ENCODE measurements around the gene AKT3.
A peak's percentile ranks its signal among the peaks of the same experiment; 100 is the strongest.

AKT3 gene

DNA sequence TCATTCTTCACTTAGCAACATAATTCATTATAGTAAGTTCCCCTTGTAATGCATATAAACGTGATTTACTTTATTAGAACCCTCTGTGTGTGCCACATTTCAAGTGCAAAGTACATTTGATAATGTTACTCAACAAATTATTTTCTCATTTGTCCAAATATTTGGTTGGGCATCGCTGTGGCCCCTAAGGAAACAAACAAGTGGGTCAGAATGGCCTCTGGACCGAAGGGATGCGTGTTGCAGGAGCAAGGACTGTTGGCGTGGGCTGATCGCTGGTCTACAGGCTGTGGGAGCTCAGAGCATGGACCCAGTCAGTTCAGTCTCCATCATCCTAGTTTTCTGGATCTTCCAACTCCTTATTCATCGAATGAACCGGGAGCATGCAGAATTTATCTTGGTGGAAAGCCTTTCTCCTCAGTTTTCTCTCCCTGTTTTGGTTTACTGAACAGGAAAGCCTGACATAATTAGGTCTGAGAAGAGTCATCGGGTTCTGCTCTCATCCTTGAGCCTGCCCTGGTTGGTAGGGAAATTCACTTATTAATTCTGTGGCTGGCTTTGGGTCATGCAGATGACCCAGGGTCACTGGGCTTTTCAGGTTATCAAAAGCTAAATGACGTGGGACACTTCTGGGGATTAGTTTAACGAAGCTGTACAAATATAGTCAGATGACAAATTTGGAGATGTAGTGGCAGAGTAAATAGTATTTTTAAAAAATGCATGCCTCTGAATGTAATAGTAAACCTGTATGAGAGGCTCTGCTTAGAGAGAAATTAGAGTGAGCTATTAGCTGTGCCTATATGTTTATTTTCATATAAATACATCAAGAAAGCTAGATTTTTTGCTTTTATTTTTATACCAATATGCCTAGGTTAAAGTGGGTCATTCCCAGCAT lies 394.0 kb downstream of the AKT3 start:
- no peak overlapping the region for H3K9ac ChIP-seq (ENCODE audit: low read depth, low read length, poor library complexity)
- H4K8ac ChIP-seq (ENCODE audit: low read depth, low read length), result no peak overlapping the region
- H3K14ac ChIP-seq (ENCODE audit: low read length), result no peak overlapping the region
- H3K18ac ChIP-seq (ENCODE audit: low read length), result no peak overlapping the region
- no peak overlapping the region for H2AFZ ChIP-seq (ENCODE audit: low read length)
- no peak overlapping the region for H3K4me2 ChIP-seq (ENCODE audit: insufficient read depth, low read length, poor library complexity, severe bottlenecking)
- no peaks in the 10 kb centered on the region for H3K27me3 ChIP-seq (ENCODE audit: control insufficient read depth in 3 of 3, insufficient read depth in 3 of 3, low read depth in 1 of 3, low read length in 3 of 3)
- no peak overlapping the region for H2AK5ac ChIP-seq (ENCODE audit: low read depth, low read length)
- peaks cover 5 to 6% of the 10 kb centered on the region in 2 donors for H3K4me1 ChIP-seq (ENCODE audit: control insufficient read depth in 2 of 2, insufficient read depth in 1 of 2, low read depth in 1 of 2, low read length in 2 of 2)
- H2BK120ac ChIP-seq (ENCODE audit: low read depth, low read length), result no peak overlapping the region
- no peak overlapping the region for H4K91ac ChIP-seq (ENCODE audit: low read depth, low read length, poor library complexity)
- H2BK15ac ChIP-seq (ENCODE audit: low read length), result no peak overlapping the region
- H3K79me1 ChIP-seq (ENCODE audit: low read depth, low read length), result no peaks in the 10 kb centered on the region
- no peak overlapping the region for H2BK12ac ChIP-seq (ENCODE audit: low read length)
- DNase-seq (ENCODE audit: low spot score), result no peak
- no peak overlapping the region for H2BK5ac ChIP-seq (ENCODE audit: low read length)
- H3K4me3 ChIP-seq (ENCODE audit: low read length in 2 of 2), result no peak overlapping the region
- H3K27ac ChIP-seq (replicated peaks; ENCODE audit: low read length), result peak overlapping the region; percentile 62
- H3K9me3 ChIP-seq (replicated peaks in 1 of 2; ENCODE audit: control insufficient read depth in 2 of 2, insufficient read depth in 1 of 2, low read depth in 1 of 2, low read length in 2 of 2), result no peaks in the 10 kb centered on the region
- no peak overlapping the region for H3K23ac ChIP-seq (ENCODE audit: low read depth, low read length, poor library complexity)
- no peaks in the 10 kb centered on the region for H3K36me3 ChIP-seq (replicated peaks in 1 of 2; ENCODE audit: control insufficient read depth in 2 of 2, insufficient read depth in 2 of 2, low read length in 2 of 2)
- no CpG with 5 or more reads among the region's 11 CpGs for WGBS, 2 donors (ENCODE audit: extremely low coverage in 2 of 2, insufficient read length in 2 of 2, insufficient replicate concordance in 1 of 2)
- H3K4ac ChIP-seq (ENCODE audit: low read length), result no peak overlapping the region

DNA sequence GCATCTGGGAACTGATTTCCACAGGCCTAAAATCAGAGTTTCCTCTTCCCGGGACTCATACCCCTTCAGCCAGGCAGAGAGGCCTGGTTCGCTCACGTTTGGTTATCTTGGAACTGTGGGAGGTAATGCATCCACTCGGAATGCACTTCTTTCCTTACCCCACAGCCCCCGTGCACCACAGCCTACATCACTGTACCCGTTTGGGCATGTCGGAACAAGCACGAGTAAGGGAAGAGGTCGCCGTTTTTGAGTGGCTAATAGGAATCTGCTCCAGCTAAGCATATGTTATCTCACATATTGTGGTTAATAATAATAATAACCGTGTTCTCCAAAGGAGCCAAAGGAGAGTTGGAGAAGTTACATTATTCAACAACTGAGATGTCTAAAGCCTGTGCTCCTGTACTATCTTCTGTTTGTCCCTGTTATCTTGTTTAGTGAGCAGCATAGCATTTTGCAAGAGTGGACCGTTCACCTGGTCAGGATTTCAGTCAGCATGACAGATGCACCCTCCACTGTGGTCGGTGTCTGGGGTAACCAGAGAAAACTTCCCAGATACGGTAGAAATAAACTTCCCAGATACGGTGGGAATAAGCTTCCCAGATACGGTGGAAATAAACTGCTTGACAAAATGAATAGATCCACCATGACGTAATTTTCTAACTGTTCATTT lies 395.6 kb downstream of the AKT3 start:
- H3K79me1 ChIP-seq (ENCODE audit: low read depth, low read length), result no peaks in the 10 kb centered on the region
- no peak overlapping the region for H4K91ac ChIP-seq (ENCODE audit: low read depth, low read length, poor library complexity)
- no peak overlapping the region for H2BK12ac ChIP-seq (ENCODE audit: low read length)
- H2BK5ac ChIP-seq (ENCODE audit: low read length), result no peak overlapping the region
- no peak overlapping the region for H3K4me2 ChIP-seq (ENCODE audit: insufficient read depth, low read length, poor library complexity, severe bottlenecking)
- H2AFZ ChIP-seq (ENCODE audit: low read length), result no peak overlapping the region
- H3K18ac ChIP-seq (ENCODE audit: low read length), result peak overlapping the region; percentile 12
- H2BK15ac ChIP-seq (ENCODE audit: low read length), result no peak overlapping the region
- H3K27ac ChIP-seq (replicated peaks; ENCODE audit: low read length), result no peak overlapping the region
- no peaks in the 10 kb centered on the region for H3K36me3 ChIP-seq (replicated peaks in 1 of 2; ENCODE audit: control insufficient read depth in 2 of 2, insufficient read depth in 2 of 2, low read length in 2 of 2)
- no peak overlapping the region for H2BK120ac ChIP-seq (ENCODE audit: low read depth, low read length)
- no peak overlapping the region for H3K23ac ChIP-seq (ENCODE audit: low read depth, low read length, poor library complexity)
- H3K4ac ChIP-seq (ENCODE audit: low read length), result no peak overlapping the region
- no peak overlapping the region for H2AK5ac ChIP-seq (ENCODE audit: low read depth, low read length)
- peaks cover 5 to 6% of the 10 kb centered on the region in 2 donors for H3K4me1 ChIP-seq (ENCODE audit: control insufficient read depth in 2 of 2, insufficient read depth in 1 of 2, low read depth in 1 of 2, low read length in 2 of 2)
- H3K9me3 ChIP-seq (replicated peaks in 1 of 2; ENCODE audit: control insufficient read depth in 2 of 2, insufficient read depth in 1 of 2, low read depth in 1 of 2, low read length in 2 of 2), result no peaks in the 10 kb centered on the region
- no peak for DNase-seq (ENCODE audit: low spot score)
- no peak overlapping the region for H3K4me3 ChIP-seq (ENCODE audit: low read length in 2 of 2)
- no peaks in the 10 kb centered on the region for H3K27me3 ChIP-seq (ENCODE audit: control insufficient read depth in 3 of 3, insufficient read depth in 3 of 3, low read depth in 1 of 3, low read length in 3 of 3)
- no peak overlapping the region for H4K8ac ChIP-seq (ENCODE audit: low read depth, low read length)
- no peak overlapping the region for H3K9ac ChIP-seq (ENCODE audit: low read depth, low read length, poor library complexity)
- WGBS, 2 donors (ENCODE audit: extremely low coverage in 2 of 2, insufficient read length in 2 of 2, insufficient replicate concordance in 1 of 2), result no CpG with 5 or more reads among the region's 17 CpGs
- H3K14ac ChIP-seq (ENCODE audit: low read length), result no peak overlapping the region

DNA sequence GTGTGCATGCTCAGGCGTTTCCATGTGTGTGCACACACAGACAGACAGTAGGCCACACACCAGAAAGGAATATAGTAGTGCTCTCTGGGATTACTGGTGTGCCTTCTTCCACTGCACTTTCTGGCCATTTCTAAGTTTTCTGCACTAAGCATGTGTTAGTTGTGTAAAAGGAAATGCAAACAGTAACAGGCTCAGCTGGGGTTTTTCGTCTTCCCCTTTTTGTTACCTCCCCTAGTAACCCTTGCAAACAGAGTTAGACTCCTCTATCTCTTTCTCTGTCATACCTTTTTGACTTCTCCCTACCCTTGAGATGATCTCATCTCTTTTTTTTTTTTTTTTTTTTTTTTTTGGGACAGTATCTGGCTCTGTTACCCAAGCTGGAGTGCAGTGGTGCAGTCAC lies 398.0 kb downstream of the AKT3 start:
- DNase-seq (ENCODE audit: low spot score), result no peak
- no CpG with 5 or more reads among the region's 2 CpGs for WGBS, 2 donors (ENCODE audit: extremely low coverage in 2 of 2, insufficient read length in 2 of 2, insufficient replicate concordance in 1 of 2)
- Histone ChIP-seq H3K4me1 (ENCODE audit: control insufficient read depth in 2 of 2, insufficient read depth in 1 of 2, low read depth in 1 of 2, low read length in 2 of 2) (peaks cover 8 to 9% of the 10 kb centered on the region in 2 donors), H4K91ac (ENCODE audit: low read depth, low read length, poor library complexity) (no peak overlapping the region), H3K23ac (ENCODE audit: low read depth, low read length, poor library complexity) (no peak overlapping the region), H3K4me3 (ENCODE audit: low read length in 2 of 2) (no peak overlapping the region), H3K18ac (ENCODE audit: low read length) (no peak overlapping the region), H3K4me2 (ENCODE audit: insufficient read depth, low read length, poor library complexity, severe bottlenecking) (no peak overlapping the region), H4K8ac (ENCODE audit: low read depth, low read length) (no peak overlapping the region), H2BK15ac (ENCODE audit: low read length) (no peak overlapping the region), H2BK5ac (ENCODE audit: low read length) (no peak overlapping the region), H3K9me3 (replicated peaks in 1 of 2; ENCODE audit: control insufficient read depth in 2 of 2, insufficient read depth in 1 of 2, low read depth in 1 of 2, low read length in 2 of 2) (no peaks in the 10 kb centered on the region), H3K36me3 (replicated peaks in 1 of 2; ENCODE audit: control insufficient read depth in 2 of 2, insufficient read depth in 2 of 2, low read length in 2 of 2) (no peaks in the 10 kb centered on the region), H2BK12ac (ENCODE audit: low read length) (no peak overlapping the region), H3K79me1 (ENCODE audit: low read depth, low read length) (no peaks in the 10 kb centered on the region), H3K14ac (ENCODE audit: low read length) (no peak overlapping the region), H2AK5ac (ENCODE audit: low read depth, low read length) (no peak overlapping the region), H3K9ac (ENCODE audit: low read depth, low read length, poor library complexity) (no peak overlapping the region), H3K27ac (replicated peaks; ENCODE audit: low read length) (no peak overlapping the region), H3K4ac (ENCODE audit: low read length) (no peak overlapping the region), H2BK120ac (ENCODE audit: low read depth, low read length) (no peak overlapping the region), H3K27me3 (ENCODE audit: control insufficient read depth in 3 of 3, insufficient read depth in 3 of 3, low read depth in 1 of 3, low read length in 3 of 3) (no peaks in the 10 kb centered on the region), H2AFZ (ENCODE audit: low read length) (no peak overlapping the region)

DNA sequence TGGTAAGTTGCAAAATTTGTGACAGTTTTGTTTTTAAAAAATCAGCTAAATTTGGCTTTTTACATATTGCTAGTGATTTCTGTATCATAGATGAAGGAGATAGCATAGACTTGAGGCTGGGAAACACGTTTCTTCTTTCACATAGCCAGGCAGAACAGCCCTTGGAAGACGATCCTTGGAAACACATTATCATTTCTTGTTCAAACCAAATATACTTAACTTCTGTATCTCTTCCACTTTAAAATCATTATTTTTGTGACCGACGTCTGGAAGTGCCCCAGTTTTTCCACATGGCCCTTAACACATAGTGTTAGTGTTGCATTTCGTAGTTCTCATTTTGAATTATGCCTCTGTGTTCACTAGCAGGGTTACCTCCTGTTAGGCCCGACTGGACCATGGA lies 400.7 kb downstream of the AKT3 start:
- Histone ChIP-seq H3K4ac (ENCODE audit: low read length) (no peak overlapping the region), H3K4me2 (ENCODE audit: insufficient read depth, low read length, poor library complexity, severe bottlenecking) (no peak overlapping the region), H2AFZ (ENCODE audit: low read length) (no peak overlapping the region), H3K9me3 (replicated peaks in 1 of 2; ENCODE audit: control insufficient read depth in 2 of 2, insufficient read depth in 1 of 2, low read depth in 1 of 2, low read length in 2 of 2) (peaks cover 0 to 3% of the 10 kb centered on the region in 2 donors), H3K14ac (ENCODE audit: low read length) (peak overlapping the region; percentile 58), H3K36me3 (replicated peaks in 1 of 2; ENCODE audit: control insufficient read depth in 2 of 2, insufficient read depth in 2 of 2, low read length in 2 of 2) (no peaks in the 10 kb centered on the region), H4K8ac (ENCODE audit: low read depth, low read length) (no peak overlapping the region), H2BK5ac (ENCODE audit: low read length) (no peak overlapping the region), H2BK120ac (ENCODE audit: low read depth, low read length) (no peak overlapping the region), H3K27ac (replicated peaks; ENCODE audit: low read length) (no peak overlapping the region), H2BK12ac (ENCODE audit: low read length) (no peak overlapping the region), H3K4me3 (ENCODE audit: low read length in 2 of 2) (no peak overlapping the region), H3K18ac (ENCODE audit: low read length) (no peak overlapping the region), H4K91ac (ENCODE audit: low read depth, low read length, poor library complexity) (no peak overlapping the region), H3K9ac (ENCODE audit: low read depth, low read length, poor library complexity) (no peak overlapping the region), H3K27me3 (ENCODE audit: control insufficient read depth in 3 of 3, insufficient read depth in 3 of 3, low read depth in 1 of 3, low read length in 3 of 3) (no peaks in the 10 kb centered on the region), H3K4me1 (ENCODE audit: control insufficient read depth in 2 of 2, insufficient read depth in 1 of 2, low read depth in 1 of 2, low read length in 2 of 2) (peaks cover 4% of the 10 kb centered on the region in 2 donors), H3K79me1 (ENCODE audit: low read depth, low read length) (no peaks in the 10 kb centered on the region), H2BK15ac (ENCODE audit: low read length) (no peak overlapping the region), H2AK5ac (ENCODE audit: low read depth, low read length) (no peak overlapping the region), H3K23ac (ENCODE audit: low read depth, low read length, poor library complexity) (no peak overlapping the region)
- DNase-seq (ENCODE audit: low spot score), result no peak
- no CpG with 5 or more reads among the region's 6 CpGs for WGBS, 2 donors (ENCODE audit: extremely low coverage in 2 of 2, insufficient read length in 2 of 2, insufficient replicate concordance in 1 of 2)

Measured in neuronal stem cell (in vitro differentiated cells).